DOHH2 (cell line): ENCODE data around the gene GAMT.

Source experiments
- H3F3A ChIP-seq: fragments of 200-600 bp; sonication (generic), shearing (Covaris generic); 2 replicates; pipeline ENCODE4 v1.6.0; 2016; ENCODE audit warnings: antibody characterized with exemption, mild to moderate bottlenecking; ENCODE audit not compliant: control insufficient read depth, insufficient read depth
- H3K27ac ChIP-seq: fragments of 200-600 bp; sonication (generic); 2 replicates; pipeline ENCODE4 v1.5.1; 2014; ENCODE audit warnings: low read depth, mild to moderate bottlenecking, low read length, moderate library complexity
- H3K27me3 ChIP-seq: fragments of 200-600 bp; sonication (generic); 2 replicates; pipeline ENCODE4 v1.6.1; 2014; ENCODE audit warnings: mild to moderate bottlenecking, low read length, mixed read lengths; ENCODE audit not compliant: control insufficient read depth
- H3K36me3 ChIP-seq: fragments of 200-600 bp; sonication (generic); 2 replicates; pipeline ENCODE4 v1.6.1; 2014; ENCODE audit warnings: mild to moderate bottlenecking, low read length, moderate library complexity, mixed read lengths; ENCODE audit not compliant: control insufficient read depth
- H3K4me1 ChIP-seq: fragments of 200-600 bp; sonication (generic); 2 replicates; pipeline ENCODE4 v1.6.1; 2014; ENCODE audit warnings: mild to moderate bottlenecking, low read length, mixed read lengths; ENCODE audit not compliant: control insufficient read depth
- H3K4me2 ChIP-seq: fragments of 200-600 bp; sonication (generic); 2 replicates; pipeline ENCODE4 v1.6.0; 2014; ENCODE audit warnings: mild to moderate bottlenecking, low read length, moderate library complexity
- H3K4me3 ChIP-seq: fragments of 200-600 bp; sonication (generic); 2 replicates; pipeline ENCODE4 v1.5.1; 2014; ENCODE audit warnings: mild to moderate bottlenecking, low read length, mixed read lengths
- H3K79me2 ChIP-seq: fragments of 200-600 bp; sonication (generic); 2 replicates; pipeline ENCODE4 v1.6.1; 2014; ENCODE audit warnings: mild to moderate bottlenecking, low read length, mixed read lengths; ENCODE audit not compliant: control insufficient read depth
- H3K9me2 ChIP-seq: fragments of 200-600 bp; sonication (generic); replicated peaks from 2 replicates; pipeline ENCODE4 v1.6.1; 2014; ENCODE audit warnings: mild to moderate bottlenecking, low read length, mixed read lengths; ENCODE audit not compliant: control insufficient read depth
- H3K9me3 ChIP-seq: fragments of 200-600 bp; sonication (generic); 2 replicates; pipeline ENCODE4 v1.6.1; 2014; ENCODE audit warnings: antibody characterized with exemption, low read length, mixed read lengths; ENCODE audit not compliant: control insufficient read depth, insufficient read depth
- H4K20me1 ChIP-seq: fragments of 200-600 bp; sonication (generic); 2 replicates; pipeline ENCODE4 v1.6.0; 2014; ENCODE audit warnings: low read depth, mild to moderate bottlenecking, antibody characterized with exemption, low read length, moderate library complexity; ENCODE audit not compliant: control insufficient read depth, insufficient read depth
- EZH2phosphoT487 ChIP-seq: fragments of 200-600 bp; sonication (generic); IDR thresholded peaks from 2 replicates; pipeline ENCODE4 v1.6.1; 2017; ENCODE audit warnings: borderline replicate concordance, mild to moderate bottlenecking, antibody characterized with exemption, low read length, moderate library complexity, mixed read lengths
- TF ChIP-seq, protein P1 (sequence below): fragments of 200-600 bp; sonication (generic); IDR thresholded peaks from one replicate; pipeline ENCODE4 v1.5.1; 2014; ENCODE audit warnings: antibody characterized with exemption, mild to moderate bottlenecking, low read depth, low read length; ENCODE audit not compliant: poor library complexity, severe bottlenecking

Gene GAMT

DNA sequence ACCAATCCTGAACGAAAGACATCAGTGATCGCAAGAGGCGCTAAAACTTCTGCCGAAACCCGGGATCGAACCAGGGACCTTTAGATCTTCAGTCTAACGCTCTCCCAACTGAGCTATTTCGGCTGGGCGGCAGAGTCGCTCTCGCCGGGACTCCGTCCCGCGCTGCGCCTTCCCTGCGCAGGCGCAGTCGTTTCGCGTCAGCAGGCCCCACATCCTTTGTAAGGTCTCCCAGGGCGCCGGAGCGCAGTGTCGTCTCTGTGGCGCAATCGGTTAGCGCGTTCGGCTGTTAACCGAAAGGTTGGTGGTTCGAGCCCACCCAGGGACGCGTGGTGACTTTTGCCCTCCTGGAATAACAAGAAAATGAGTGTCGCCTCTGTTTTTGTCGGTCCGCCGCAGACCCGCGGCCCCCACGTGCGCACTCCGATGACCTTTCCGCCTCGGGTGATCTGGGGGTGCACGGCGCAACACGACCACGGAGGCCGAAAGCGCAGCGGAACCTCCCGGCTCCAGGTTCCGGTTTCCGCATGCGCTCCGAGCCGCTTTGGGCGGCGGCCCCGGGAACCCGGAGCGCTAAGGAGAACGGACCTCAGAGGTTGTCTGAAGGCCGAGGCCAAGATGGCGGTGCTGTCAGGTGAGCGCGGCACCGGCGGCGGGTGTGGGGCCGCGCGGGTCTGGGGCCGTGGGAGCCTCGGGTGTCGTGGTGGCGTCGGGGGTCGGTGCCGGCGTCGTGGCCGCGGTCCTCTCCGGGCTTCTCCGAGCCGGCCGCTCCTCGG is 17.8 kb downstream of the GAMT start, which contains the start of gene NDUFS7:
Gene NDUFS7, plus strand, starts transcription at position 596 of the 773 bp plus-strand sequence. Its CDS starts 20 bp downstream, at position 616.
- peak within 1 kb of the TSS; percentile 100 for H3K4me3 ChIP-seq
- no peaks in the 10 kb centered on the region for H3K9me3 ChIP-seq
- peaks cover 15% of the 10 kb centered on the region for H3K4me1 ChIP-seq
- peaks cover 3% of the 10 kb centered on the region; the same call in 1 of the 2 replicates for H3F3A ChIP-seq
- peaks cover 19% of the 10 kb centered on the region for H3K36me3 ChIP-seq
- peak within 1 kb of the TSS; percentile 97 for H3K4me2 ChIP-seq
- H4K20me1 ChIP-seq, result no peaks in the 10 kb centered on the region
- H3K9me2 ChIP-seq, result no peaks in the 10 kb centered on the region
- peak within 1 kb of the TSS; percentile 70 for H3K27ac ChIP-seq
- H3K27me3 ChIP-seq, result no peaks in the 10 kb centered on the region
- TF ChIP-seq, protein P1, sequence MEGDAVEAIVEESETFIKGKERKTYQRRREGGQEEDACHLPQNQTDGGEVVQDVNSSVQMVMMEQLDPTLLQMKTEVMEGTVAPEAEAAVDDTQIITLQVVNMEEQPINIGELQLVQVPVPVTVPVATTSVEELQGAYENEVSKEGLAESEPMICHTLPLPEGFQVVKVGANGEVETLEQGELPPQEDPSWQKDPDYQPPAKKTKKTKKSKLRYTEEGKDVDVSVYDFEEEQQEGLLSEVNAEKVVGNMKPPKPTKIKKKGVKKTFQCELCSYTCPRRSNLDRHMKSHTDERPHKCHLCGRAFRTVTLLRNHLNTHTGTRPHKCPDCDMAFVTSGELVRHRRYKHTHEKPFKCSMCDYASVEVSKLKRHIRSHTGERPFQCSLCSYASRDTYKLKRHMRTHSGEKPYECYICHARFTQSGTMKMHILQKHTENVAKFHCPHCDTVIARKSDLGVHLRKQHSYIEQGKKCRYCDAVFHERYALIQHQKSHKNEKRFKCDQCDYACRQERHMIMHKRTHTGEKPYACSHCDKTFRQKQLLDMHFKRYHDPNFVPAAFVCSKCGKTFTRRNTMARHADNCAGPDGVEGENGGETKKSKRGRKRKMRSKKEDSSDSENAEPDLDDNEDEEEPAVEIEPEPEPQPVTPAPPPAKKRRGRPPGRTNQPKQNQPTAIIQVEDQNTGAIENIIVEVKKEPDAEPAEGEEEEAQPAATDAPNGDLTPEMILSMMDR, result no peak
- no peak for TF ChIP-seq EZH2phosphoT487
- peaks cover 42% of the 10 kb centered on the region for H3K79me2 ChIP-seq

GRCh38 chr19:1383017-1383311 is 18.4 kb downstream of the GAMT start:
- Histone ChIP-seq H3K79me2 (peaks cover 38% of the 10 kb centered on the region), H3K36me3 (peaks cover 14% of the 10 kb centered on the region), H3K4me3 (peak overlapping the region; percentile 57), H3K4me2 (peak overlapping the region; percentile 63), H3K9me3 (no peaks in the 10 kb centered on the region), H3F3A (peaks cover 3% of the 10 kb centered on the region; the same call in 1 of the 2 replicates), H3K27me3 (no peaks in the 10 kb centered on the region), H3K27ac (no peak overlapping the region), H3K9me2 (no peaks in the 10 kb centered on the region), H3K4me1 (peaks cover 15% of the 10 kb centered on the region), H4K20me1 (no peaks in the 10 kb centered on the region)
- TF ChIP-seq, protein P1, result peak; percentile 36
- TF ChIP-seq EZH2phosphoT487, result no peak

DNA sequence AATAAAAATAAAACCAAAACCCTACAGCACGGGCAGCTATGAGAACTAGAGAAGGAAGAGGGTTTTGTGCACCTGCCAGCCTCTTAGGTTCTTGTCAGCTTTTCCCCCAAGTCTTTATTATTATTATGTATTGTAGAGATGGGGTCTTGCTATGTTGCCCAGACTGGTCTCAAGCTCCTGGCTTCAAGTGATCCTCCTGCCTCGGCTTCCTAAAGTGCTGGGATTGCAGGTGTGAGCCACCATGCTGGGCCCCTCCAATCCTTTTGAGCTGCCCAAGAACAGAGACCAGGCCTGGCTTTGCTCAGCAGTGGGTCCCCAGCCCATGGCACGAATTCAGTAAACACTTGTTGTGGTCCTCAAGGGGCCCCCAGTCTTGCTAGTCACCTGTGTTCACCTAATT is 19.1 kb downstream of the GAMT start:
- Histone ChIP-seq H3K4me3 (no peak overlapping the region), H3K4me1 (peaks cover 15% of the 10 kb centered on the region), H3K79me2 (peaks cover 35% of the 10 kb centered on the region), H3K9me3 (no peaks in the 10 kb centered on the region), H3F3A (peaks cover 3% of the 10 kb centered on the region; the same call in 1 of the 2 replicates), H4K20me1 (no peaks in the 10 kb centered on the region), H3K27me3 (no peaks in the 10 kb centered on the region), H3K4me2 (no peak overlapping the region), H3K27ac (no peak overlapping the region), H3K9me2 (no peaks in the 10 kb centered on the region), H3K36me3 (peaks cover 13% of the 10 kb centered on the region)
- TF ChIP-seq, protein P1, result no peak
- TF ChIP-seq EZH2phosphoT487, result no peak
